Transverse colon (tissue), 4 donors: ENCODE results near the gene RHOT1.

ENCODE experiments used
- CTCF ChIP-seq, 5 experiments: fragments of 200-600 bp in 3 of 5; fragments of 450-650 bp in 2 of 5; sonication (generic) in 3 of 5; IDR thresholded peaks; 1 replicate in 2 of 5; 2 replicates in 3 of 5; pipeline ENCODE4 v1.5.1; 2016 to 2017; ENCODE audit warnings: antibody characterized with exemption in 5 of 5, inconsistent platforms in 3 of 5, mild to moderate bottlenecking in 2 of 5, moderate library complexity in 1 of 5
- EP300 ChIP-seq: sonication (generic); formaldehyde crosslinking; IDR thresholded peaks from one replicate; pipeline ENCODE4 v1.6.1; 2017; ENCODE audit warnings: antibody characterized with exemption, low read depth
- POLR2A ChIP-seq: fragments of 450-650 bp; IDR thresholded peaks from one replicate; pipeline ENCODE4 v1.6.1; 2016; ENCODE audit warnings: antibody characterized with exemption, mild to moderate bottlenecking, moderate library complexity
- POLR2AphosphoS5 ChIP-seq, 3 donors: sonication (generic); formaldehyde crosslinking; IDR thresholded peaks; one replicate each; pipeline ENCODE4 v1.6.1; 2016; ENCODE audit warnings: antibody characterized with exemption in 3 of 3

- TF ChIP-seq CTCF (IDR thresholded peaks at IDR 0.05): no peak
- TF ChIP-seq POLR2A: no peak
- TF ChIP-seq POLR2AphosphoS5 (IDR thresholded peaks at IDR 0.05): no peak
- TF ChIP-seq EP300: no peak
Measured at GRCh38 chr17:32187271-32187670, 45.0 kb downstream of the RHOT1 start.
